Activated naive CD4-positive, alpha-beta T cell treated with anti-CD3 and anti-CD28 coated beads, Interleukin-2, amount 10 ng/mL, durations not matched to agents 7 days and 5 days (primary cell): ENCODE results near the gene LMBR1.
"Not testable (repeated sequence)": the region's sequence is repeated elsewhere in the genome, so short reads cannot be mapped to it uniquely, and the experiment has no call there.

Experiments
- CTCF ChIA-PET: fragments of 350-600 bp; sonication (Branson Sonifier 250); formaldehyde crosslinking; loops from one replicate; lab custom pipeline; 2021; ENCODE audit warnings: antibody characterized with exemption; lab: Charles Lee
- DNase-seq: peaks from one replicate; pipeline ENCODE4 v3.0.0-alpha.2; 2020
- H3K27ac Mint-ChIP-seq: one replicate; pipeline ENCODE4 v1.8.0; 2021; ENCODE audit warnings: mild to moderate bottlenecking, moderate library complexity, mixed read lengths
- H3K27me3 Mint-ChIP-seq: one replicate; pipeline ENCODE4 v1.8.0; 2021; ENCODE audit warnings: mild to moderate bottlenecking, mixed read lengths
- H3K36me3 Mint-ChIP-seq: one replicate; pipeline ENCODE4 v1.8.0; 2021; ENCODE audit warnings: mixed read lengths
- H3K4me1 Mint-ChIP-seq: one replicate; pipeline ENCODE4 v1.8.0; 2021; ENCODE audit warnings: mixed read lengths
- H3K4me3 Mint-ChIP-seq: one replicate; pipeline ENCODE4 v1.8.0; 2021; ENCODE audit warnings: mild to moderate bottlenecking, moderate library complexity, mixed read lengths
- H3K9me3 Mint-ChIP-seq: one replicate; pipeline ENCODE4 v1.8.0; 2021; ENCODE audit warnings: mixed read lengths

LMBR1 gene

DNA sequence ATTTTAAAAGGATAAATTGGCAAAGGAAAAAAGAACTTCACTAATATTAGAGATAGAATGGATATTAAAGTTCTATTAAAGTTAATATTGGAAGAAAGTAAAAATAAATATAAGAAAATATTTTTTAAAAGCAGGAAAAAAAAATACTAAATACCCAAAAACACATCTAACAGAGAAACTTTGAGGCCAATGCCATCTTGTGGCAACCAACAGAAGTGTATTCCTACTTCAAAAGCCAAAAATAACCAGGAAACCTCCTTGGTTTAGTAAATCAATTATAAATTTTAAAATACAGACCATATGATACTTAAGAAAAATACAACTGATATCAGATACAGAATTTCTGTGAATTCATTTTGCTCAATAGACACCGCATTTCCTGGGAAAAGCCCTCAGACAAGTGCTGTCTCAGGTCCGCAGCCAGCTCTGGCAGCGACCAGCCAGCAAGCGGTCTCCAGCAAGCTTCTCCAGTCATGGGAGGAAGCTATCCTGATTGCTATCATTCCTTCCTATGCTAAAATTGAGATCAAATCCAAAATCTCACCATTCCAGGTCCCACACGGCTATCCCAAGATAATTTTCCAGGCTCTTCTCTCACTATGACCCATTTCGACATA lies 65.3 kb downstream of the LMBR1 start:
- Mint-ChIP-seq H3K27me3 (no peaks in the 10 kb centered on the region), H3K9me3 (no peaks in the 10 kb centered on the region), H3K36me3 (peaks cover 3% of the 10 kb centered on the region)

DNA sequence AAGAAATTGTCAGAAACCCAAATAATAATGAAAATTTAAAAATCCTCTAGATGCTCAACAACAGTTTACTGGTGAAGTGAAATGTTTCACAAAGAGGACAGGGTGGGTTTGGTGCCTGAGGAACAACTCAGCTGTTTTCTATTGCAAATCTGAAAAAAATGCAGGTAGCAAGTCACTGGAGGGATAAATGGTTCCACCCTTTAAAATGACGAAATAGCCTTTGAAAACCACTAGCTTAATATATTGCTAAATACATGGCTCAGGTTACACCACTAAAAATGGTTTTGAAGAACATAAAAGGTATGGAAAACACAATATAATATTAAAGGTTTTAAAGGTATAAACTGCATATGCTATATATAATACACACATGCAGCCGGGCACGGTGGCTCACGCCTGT lies 69.5 kb downstream of the LMBR1 start:
- Mint-ChIP-seq H3K36me3 (peaks cover 3% of the 10 kb centered on the region), H3K27me3 (no peaks in the 10 kb centered on the region), H3K27ac (no peak overlapping the region), H3K4me1 (no peaks in the 10 kb centered on the region), H3K9me3 (no peaks in the 10 kb centered on the region), H3K4me3 (no peak overlapping the region)
- DNase-seq: no peak
- CTCF ChIA-PET: no interaction called here

More for the DNA sequence above, 65.3 kb downstream of the LMBR1 start:
- no peak overlapping the region for H3K4me3 Mint-ChIP-seq
- no peaks in the 10 kb centered on the region for H3K4me1 Mint-ChIP-seq
- no peak for DNase-seq
- CTCF ChIA-PET: no interaction called here
- no peak overlapping the region for H3K27ac Mint-ChIP-seq

- H3K27me3 Mint-ChIP-seq: no peaks in the 10 kb centered on the region
- no peaks in the 10 kb centered on the region for H3K9me3 Mint-ChIP-seq
- H3K4me1 Mint-ChIP-seq: no peaks in the 10 kb centered on the region
- CTCF ChIA-PET: interaction anchor here (1.3 kb wide), 1 partner anchor 166 kb away, joined by 3 read pairs; no protein-coding TSS in a partner anchor
- H3K36me3 Mint-ChIP-seq: peaks cover 3% of the 10 kb centered on the region
- no peak overlapping the region for H3K4me3 Mint-ChIP-seq
- H3K27ac Mint-ChIP-seq: no peak overlapping the region
- DNase-seq: no peak
Measured at GRCh38 chr7:156820445-156821063, 72.4 kb downstream of the LMBR1 start.

- Mint-ChIP-seq H3K27ac (no peak overlapping the region), H3K27me3 (no peaks in the 10 kb centered on the region), H3K36me3 (peaks cover 3% of the 10 kb centered on the region), H3K4me3 (no peak overlapping the region), H3K9me3 (no peaks in the 10 kb centered on the region), H3K4me1 (no peaks in the 10 kb centered on the region)
- CTCF ChIA-PET: interaction anchor here (1.3 kb wide), 1 partner anchor 166 kb away, joined by 3 read pairs; no protein-coding TSS in a partner anchor
- DNase-seq: no peak
Measured at GRCh38 chr7:156819733-156820295, 73.2 kb downstream of the LMBR1 start.

- Mint-ChIP-seq H3K36me3 (peaks cover 3% of the 10 kb centered on the region), H3K4me1 (no peaks in the 10 kb centered on the region), H3K4me3 (no peak overlapping the region), H3K27me3 (no peaks in the 10 kb centered on the region), H3K27ac (no peak overlapping the region), H3K9me3 (no peaks in the 10 kb centered on the region)
- DNase-seq: no peak
- CTCF ChIA-PET: interaction anchor here (1.1 kb wide), 1 partner anchor 250 kb away, joined by 3 read pairs; no protein-coding TSS in a partner anchor
Measured at GRCh38 chr7:156818133-156818532, 74.8 kb downstream of the LMBR1 start.

GRCh38 chr7:156816943-156817572 lies 75.9 kb downstream of the LMBR1 start:
- peaks cover 3% of the 10 kb centered on the region for H3K36me3 Mint-ChIP-seq
- CTCF ChIA-PET: interaction anchor here (0.6 to 1.4 kb wide), 4 partner anchors 164 to 1000 kb away, joined by 3 to 4 read pairs (median 3); no protein-coding TSS in a partner anchor
- DNase-seq: no peak
- no peaks in the 10 kb centered on the region for H3K9me3 Mint-ChIP-seq
- no peaks in the 10 kb centered on the region for H3K27me3 Mint-ChIP-seq
- no peak overlapping the region for H3K27ac Mint-ChIP-seq
- H3K4me1 Mint-ChIP-seq: no peaks in the 10 kb centered on the region
- no peak overlapping the region for H3K4me3 Mint-ChIP-seq

GRCh38 chr7:156811706-156812105 lies 81.3 kb downstream of the LMBR1 start:
- no peaks in the 10 kb centered on the region for H3K4me1 Mint-ChIP-seq
- peaks cover 9% of the 10 kb centered on the region for H3K36me3 Mint-ChIP-seq
- no peaks in the 10 kb centered on the region for H3K27me3 Mint-ChIP-seq
- no peak overlapping the region for H3K27ac Mint-ChIP-seq
- no peaks in the 10 kb centered on the region for H3K9me3 Mint-ChIP-seq
- DNase-seq: no peak
- CTCF ChIA-PET: no interaction called here
- no peak overlapping the region for H3K4me3 Mint-ChIP-seq

DNA sequence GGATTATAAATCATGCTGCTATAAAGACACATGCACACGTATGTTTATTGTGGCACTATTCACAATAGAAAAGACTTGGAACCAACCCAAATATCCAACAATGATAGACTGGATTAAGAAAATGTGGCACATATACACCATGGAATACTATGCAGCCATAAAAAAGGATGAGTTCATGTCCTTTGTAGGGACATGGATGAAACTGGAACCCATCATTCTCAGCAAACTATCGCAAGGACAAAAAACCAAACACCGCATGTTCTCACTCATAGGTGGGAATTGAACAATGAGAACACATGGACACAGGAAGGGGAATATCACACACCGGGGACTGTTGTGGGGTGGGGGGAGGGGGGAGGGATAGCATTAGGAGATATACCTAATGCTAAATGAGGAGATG lies 89.3 kb downstream of the LMBR1 start:
- H3K4me3 Mint-ChIP-seq, H3K27ac Mint-ChIP-seq, H3K4me1 Mint-ChIP-seq, H3K9me3 Mint-ChIP-seq, H3K27me3 Mint-ChIP-seq, CTCF ChIA-PET, DNase-seq: not testable (repeated sequence)
- H3K36me3 Mint-ChIP-seq: peaks cover 15% of the 10 kb centered on the region

GRCh38 chr7:156802214-156802613 lies 90.8 kb downstream of the LMBR1 start:
- peak overlapping the region; percentile 19 for H3K27ac Mint-ChIP-seq
- CTCF ChIA-PET: interaction anchor here (0.7 kb wide), 1 partner anchor 13 kb away, joined by 4 read pairs; no protein-coding TSS in a partner anchor
- no peaks in the 10 kb centered on the region for H3K27me3 Mint-ChIP-seq
- no peak overlapping the region for H3K4me3 Mint-ChIP-seq
- no peaks in the 10 kb centered on the region for H3K9me3 Mint-ChIP-seq
- H3K4me1 Mint-ChIP-seq: no peaks in the 10 kb centered on the region
- peaks cover 9% of the 10 kb centered on the region for H3K36me3 Mint-ChIP-seq
- no peak for DNase-seq

DNA sequence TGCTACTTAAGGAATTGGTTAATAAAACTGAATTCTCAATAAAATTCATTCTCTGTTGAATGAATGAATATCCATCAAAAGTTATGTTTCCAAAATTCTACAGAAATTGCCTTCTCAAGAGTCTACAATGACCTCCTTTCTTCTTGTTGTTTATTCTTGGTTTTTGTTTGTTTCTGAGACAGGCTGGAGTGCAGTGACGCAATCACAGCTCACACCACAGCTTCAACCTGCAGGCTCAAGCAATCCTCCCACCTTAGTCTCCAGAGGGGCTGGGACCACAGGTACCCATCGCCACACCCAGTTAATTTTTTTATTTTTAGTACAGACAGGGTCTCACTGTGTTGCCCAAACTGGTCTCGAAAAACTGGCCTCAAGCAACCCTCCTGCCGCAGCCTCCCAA lies 97.6 kb downstream of the LMBR1 start:
- Mint-ChIP-seq H3K9me3 (no peaks in the 10 kb centered on the region), H3K4me1 (no peaks in the 10 kb centered on the region), H3K27ac (no peak overlapping the region), H3K27me3 (no peaks in the 10 kb centered on the region), H3K36me3 (peaks cover 10% of the 10 kb centered on the region), H3K4me3 (no peak overlapping the region)
- DNase-seq: no peak
- CTCF ChIA-PET: no interaction called here

GRCh38 chr7:156793334-156793733 lies 99.6 kb downstream of the LMBR1 start:
- CTCF ChIA-PET: no interaction called here
- no peaks in the 10 kb centered on the region for H3K27me3 Mint-ChIP-seq
- no peak overlapping the region for H3K4me3 Mint-ChIP-seq
- no peak overlapping the region for H3K27ac Mint-ChIP-seq
- H3K9me3 Mint-ChIP-seq: no peaks in the 10 kb centered on the region
- no peak for DNase-seq
- peaks cover 10% of the 10 kb centered on the region for H3K36me3 Mint-ChIP-seq
- no peaks in the 10 kb centered on the region for H3K4me1 Mint-ChIP-seq

DNA sequence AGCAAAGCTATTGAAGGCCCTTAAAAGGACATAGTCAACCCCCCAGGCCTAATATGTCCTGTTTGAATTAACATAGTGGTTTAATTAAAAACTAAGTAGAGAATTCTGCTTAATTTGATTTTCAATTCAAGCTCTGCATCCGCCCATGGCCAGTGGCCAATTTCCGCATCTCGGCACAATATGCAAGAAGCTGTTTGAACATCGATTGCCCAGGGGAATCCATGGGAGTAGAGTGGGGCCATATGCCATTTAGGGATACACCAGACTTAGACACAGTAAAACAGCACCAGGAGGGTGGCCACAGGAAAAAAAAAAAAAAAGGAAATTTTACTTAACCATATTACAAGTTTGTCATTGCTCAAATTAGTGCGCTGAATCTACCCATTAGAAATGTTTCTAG lies 100.4 kb downstream of the LMBR1 start:
- Mint-ChIP-seq H3K9me3 (no peaks in the 10 kb centered on the region), H3K36me3 (peaks cover 10% of the 10 kb centered on the region), H3K27me3 (no peaks in the 10 kb centered on the region), H3K4me3 (no peak overlapping the region), H3K27ac (no peak overlapping the region), H3K4me1 (no peaks in the 10 kb centered on the region)
- DNase-seq: no peak
- CTCF ChIA-PET: no interaction called here

DNA sequence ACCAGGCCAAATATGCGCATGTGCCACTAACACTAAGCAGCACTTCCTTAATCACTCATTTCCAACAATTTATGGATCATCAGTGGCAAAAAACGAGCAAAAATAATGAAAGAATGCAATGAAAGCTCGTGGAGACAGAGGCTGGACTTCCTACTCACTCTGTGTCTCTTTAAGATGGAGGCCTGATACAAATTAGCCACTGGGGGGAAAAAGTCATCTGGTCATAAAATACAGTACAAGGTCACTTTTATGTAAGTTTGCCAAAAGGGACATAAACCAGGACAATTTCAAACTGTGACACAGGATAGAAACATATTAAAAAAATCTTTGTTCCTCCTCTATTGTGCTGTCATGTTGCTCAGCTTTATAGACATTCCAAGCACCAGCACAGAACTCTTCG lies 101.7 kb downstream of the LMBR1 start:
- no peak overlapping the region for H3K4me3 Mint-ChIP-seq
- H3K27me3 Mint-ChIP-seq: no peaks in the 10 kb centered on the region
- DNase-seq: no peak
- CTCF ChIA-PET: no interaction called here
- no peaks in the 10 kb centered on the region for H3K4me1 Mint-ChIP-seq
- peaks cover 10% of the 10 kb centered on the region for H3K36me3 Mint-ChIP-seq
- H3K9me3 Mint-ChIP-seq: no peaks in the 10 kb centered on the region
- no peak overlapping the region for H3K27ac Mint-ChIP-seq

DNA sequence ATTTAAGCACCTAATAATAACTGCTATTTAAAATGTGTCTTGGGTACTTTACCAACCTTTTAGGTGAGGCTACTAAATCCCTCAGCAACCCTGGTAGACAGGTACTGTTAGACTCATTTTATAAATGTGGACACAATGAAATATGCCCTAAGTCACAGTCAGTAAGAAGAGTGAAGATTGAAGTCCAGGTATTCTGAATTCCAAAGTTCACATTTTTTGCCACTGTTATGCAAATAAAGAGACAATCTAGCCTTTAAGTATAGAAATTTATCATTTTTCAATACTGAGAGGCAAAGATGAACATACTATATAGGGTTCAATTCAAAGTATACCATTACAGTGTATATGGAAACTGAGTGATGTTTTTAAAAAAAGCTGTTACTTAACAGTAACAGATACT lies 102.7 kb downstream of the LMBR1 start:
- no peaks in the 10 kb centered on the region for H3K4me1 Mint-ChIP-seq
- no peaks in the 10 kb centered on the region for H3K9me3 Mint-ChIP-seq
- H3K4me3 Mint-ChIP-seq: no peak overlapping the region
- CTCF ChIA-PET: no interaction called here
- peaks cover 7% of the 10 kb centered on the region for H3K36me3 Mint-ChIP-seq
- H3K27ac Mint-ChIP-seq: no peak overlapping the region
- no peak for DNase-seq
- no peaks in the 10 kb centered on the region for H3K27me3 Mint-ChIP-seq
